Neuronal stem cell (in vitro differentiated cells): ENCODE data around the gene PRRX1. TPM values are rescaled to one million over a fixed set of nuclear protein-coding genes. Genes with fewer than 3 reads are reported as not detected.

Source experiments
- DNase-seq: peaks from one replicate; pipeline ENCODE4 v3.0.0-alpha.2; 2013; ENCODE audit warnings: low spot score
- H2AFZ ChIP-seq: one replicate; pipeline ENCODE4 v1.6.1; 2013; ENCODE audit warnings: mild to moderate bottlenecking, low read length, inconsistent platforms
- H2AK5ac ChIP-seq: 2 replicates; pipeline ENCODE4 v1.6.1; 2013; ENCODE audit warnings: low read depth, mild to moderate bottlenecking, inconsistent platforms, low read length, moderate library complexity, mixed read lengths
- H2BK120ac ChIP-seq: 2 replicates; pipeline ENCODE4 v1.6.1; 2013; ENCODE audit warnings: low read depth, mild to moderate bottlenecking, inconsistent platforms, low read length, moderate library complexity, mixed read lengths
- H2BK12ac ChIP-seq: one replicate; pipeline ENCODE4 v1.6.1; 2013; ENCODE audit warnings: low read length, inconsistent platforms
- H2BK15ac ChIP-seq: 2 replicates; pipeline ENCODE4 v1.6.1; 2013; ENCODE audit warnings: mild to moderate bottlenecking, low read length, inconsistent platforms, mixed read lengths
- H2BK5ac ChIP-seq: one replicate; pipeline ENCODE4 v1.6.1; 2013; ENCODE audit warnings: inconsistent platforms, mild to moderate bottlenecking, low read length, moderate library complexity
- H3K14ac ChIP-seq: one replicate; pipeline ENCODE4 v1.6.1; 2013; ENCODE audit warnings: low read length, inconsistent platforms
- H3K18ac ChIP-seq: 2 replicates; pipeline ENCODE4 v1.6.1; 2013; ENCODE audit warnings: low read length, inconsistent platforms
- H3K23ac ChIP-seq: 2 replicates; pipeline ENCODE4 v1.6.1; 2013; ENCODE audit warnings: low read depth, mild to moderate bottlenecking, mixed read lengths, low read length, inconsistent platforms; ENCODE audit not compliant: poor library complexity
- H3K27ac ChIP-seq: replicated peaks from 3 replicates; pipeline ENCODE4 v1.5.1; 2013; ENCODE audit warnings: low read length, inconsistent platforms
- H3K27me3 ChIP-seq, 3 experiments: 2 replicates each; pipeline ENCODE4 v1.6.1; 2013; ENCODE audit warnings: low read length in 3 of 3, mild to moderate bottlenecking in 2 of 3, inconsistent platforms in 1 of 3, low read depth in 1 of 3, mixed read lengths in 1 of 3, moderate library complexity in 1 of 3; ENCODE audit not compliant: control insufficient read depth in 3 of 3, insufficient read depth in 3 of 3
- H3K36me3 ChIP-seq, 2 donors: replicated peaks in 1 of 2; 2 replicates each; pipeline ENCODE4 v1.6.1; 2013; ENCODE audit warnings: low read length in 2 of 2; ENCODE audit not compliant: control insufficient read depth in 2 of 2, insufficient read depth in 2 of 2
- H3K4ac ChIP-seq: 2 replicates; pipeline ENCODE4 v1.6.1; 2013; ENCODE audit warnings: inconsistent platforms, mild to moderate bottlenecking, low read length, moderate library complexity
- H3K4me1 ChIP-seq, 2 donors: 1 replicate in 1 of 2; 2 replicates in 1 of 2; pipeline ENCODE4 v1.6.1; 2013; ENCODE audit warnings: low read length in 2 of 2, low read depth in 1 of 2; ENCODE audit not compliant: control insufficient read depth in 2 of 2, insufficient read depth in 1 of 2
- H3K4me2 ChIP-seq: one replicate; pipeline ENCODE4 v1.6.1; 2013; ENCODE audit warnings: mild to moderate bottlenecking, low read length, inconsistent platforms; ENCODE audit not compliant: insufficient read depth, poor library complexity, severe bottlenecking
- H3K4me3 ChIP-seq, 2 donors: 2 replicates each; pipeline ENCODE4 v1.5.1; 2013; ENCODE audit warnings: low read length in 2 of 2, mild to moderate bottlenecking in 2 of 2, inconsistent platforms in 1 of 2, moderate library complexity in 1 of 2
- H3K79me1 ChIP-seq: one replicate; pipeline ENCODE4 v1.6.1; 2013; ENCODE audit warnings: low read depth, mild to moderate bottlenecking, inconsistent platforms, low read length, moderate library complexity
- H3K9ac ChIP-seq: one replicate; pipeline ENCODE4 v1.6.1; 2013; ENCODE audit warnings: mild to moderate bottlenecking, low read depth, low read length, inconsistent platforms; ENCODE audit not compliant: poor library complexity
- H3K9me3 ChIP-seq, 2 donors: replicated peaks in 1 of 2; 2 replicates each; pipeline versions ENCODE3 to v1.6.1; 2013; ENCODE audit warnings: low read length in 2 of 2, mild to moderate bottlenecking in 2 of 2, inconsistent platforms in 1 of 2, low read depth in 1 of 2, mixed read lengths in 1 of 2, moderate library complexity in 1 of 2; ENCODE audit not compliant: control insufficient read depth in 2 of 2, insufficient read depth in 1 of 2
- H4K8ac ChIP-seq: one replicate; pipeline ENCODE4 v1.6.1; 2013; ENCODE audit warnings: low read depth, mild to moderate bottlenecking, inconsistent platforms, low read length, moderate library complexity
- H4K91ac ChIP-seq: one replicate; pipeline ENCODE4 v1.6.1; 2013; ENCODE audit warnings: low read length, low read depth, mild to moderate bottlenecking, inconsistent platforms; ENCODE audit not compliant: poor library complexity
- WGBS, 2 donors: extraction: QIAGEN DNeasy Blood & Tissue Kit; methylation state at CpG; one replicate each; pipeline ENCODE4 v1.1.7; 2013; ENCODE audit warnings: missing lambda C conversion rate in 2 of 2, mixed read lengths in 1 of 2; ENCODE audit not compliant: insufficient read length in 2 of 2, insufficient replicate concordance in 1 of 2; ENCODE audit errors: extremely low coverage in 2 of 2; 5-methylcytosine and 5-hydroxymethylcytosine counted together
- polyA plus RNA-seq, 2 experiments: library from polyadenylated mRNA; stranded (reverse); fragments of 200-250 nt; gene quantifications; one replicate each; pipeline ENCODE4 v1.2.3, GENCODE V29; 2013

The PRRX1 gene
- polyA plus RNA-seq (2013, experiment 1 of 2): not detected
- not detected for polyA plus RNA-seq (2013, experiment 2 of 2)

- Histone ChIP-seq H3K79me1 (no peaks in the 10 kb centered on the region), H3K4me1 (peaks cover 11 to 13% of the 10 kb centered on the region in 2 donors), H3K14ac (no peak within 1 kb of the TSS), H3K9ac (peak within 1 kb of the TSS; percentile 36), H4K8ac (no peak within 1 kb of the TSS), H3K36me3 (no peaks in the 10 kb centered on the region), H3K9me3 (peaks cover 1 to 3% of the 10 kb centered on the region in 2 donors), H2AK5ac (no peak within 1 kb of the TSS), H2AFZ (peak within 1 kb of the TSS; percentile 94), H2BK120ac (no peak within 1 kb of the TSS), H2BK15ac (peak within 1 kb of the TSS; percentile 35), H3K4ac (no peak within 1 kb of the TSS), H3K4me3 (peak within 1 kb of the TSS; percentile 31 to 74), H3K27ac (no peak within 1 kb of the TSS), H2BK12ac (no peak within 1 kb of the TSS), H4K91ac (no peak within 1 kb of the TSS), H3K27me3 (peaks cover 49 to 99% (median 99%) of the 10 kb centered on the region in 3 experiments), H3K23ac (no peak within 1 kb of the TSS), H3K4me2 (peak within 1 kb of the TSS; percentile 81), H2BK5ac (no peak within 1 kb of the TSS), H3K18ac (peak within 1 kb of the TSS; percentile 81)
- DNase-seq: no peak
- WGBS, 2 donors: no CpG with 5 or more reads among the region's 56 CpGs
These were observed at the start of gene PRRX1 for GRCh38 chr1:170664093-170664827. Gene PRRX1 (plus strand): TSS chr1:170664131. CDS start chr1:170664219, 88 bp downstream.

- no peak overlapping the region for H3K9ac ChIP-seq
- no peaks in the 10 kb centered on the region for H3K27me3 ChIP-seq
- no peaks in the 10 kb centered on the region for H3K9me3 ChIP-seq
- H3K23ac ChIP-seq: no peak overlapping the region
- no peak overlapping the region for H2BK15ac ChIP-seq
- no peak overlapping the region for H3K18ac ChIP-seq
- H3K36me3 ChIP-seq: no peaks in the 10 kb centered on the region
- no peak overlapping the region for H3K4ac ChIP-seq
- no peak overlapping the region for H2AFZ ChIP-seq
- no peak overlapping the region for H3K14ac ChIP-seq
- H3K4me2 ChIP-seq: no peak overlapping the region
- H3K4me3 ChIP-seq: no peak overlapping the region
- H3K4me1 ChIP-seq: no peaks in the 10 kb centered on the region
- no peak overlapping the region for H2BK120ac ChIP-seq
- H4K91ac ChIP-seq: no peak overlapping the region
- no peaks in the 10 kb centered on the region for H3K79me1 ChIP-seq
- no peak overlapping the region for H2AK5ac ChIP-seq
- H2BK5ac ChIP-seq: no peak overlapping the region
- H3K27ac ChIP-seq: no peak overlapping the region
- no peak for DNase-seq
- no peak overlapping the region for H2BK12ac ChIP-seq
- H4K8ac ChIP-seq: no peak overlapping the region
- WGBS, 2 donors: no CpG with 5 or more reads among the region's 7 CpGs
These were observed 46.2 kb upstream of the PRRX1 start for GRCh38 chr1:170617591-170618330.

- Histone ChIP-seq H4K91ac (no peak overlapping the region), H3K4me2 (no peak overlapping the region), H2AFZ (no peak overlapping the region), H3K27ac (no peak overlapping the region), H3K9me3 (no peaks in the 10 kb centered on the region), H3K4me3 (no peak overlapping the region), H3K9ac (no peak overlapping the region), H2BK12ac (no peak overlapping the region), H3K18ac (no peak overlapping the region), H3K27me3 (no peaks in the 10 kb centered on the region), H2BK120ac (no peak overlapping the region), H4K8ac (no peak overlapping the region), H3K23ac (no peak overlapping the region), H3K14ac (no peak overlapping the region), H3K4me1 (no peaks in the 10 kb centered on the region), H3K36me3 (no peaks in the 10 kb centered on the region), H2BK5ac (no peak overlapping the region), H2AK5ac (no peak overlapping the region), H3K79me1 (no peaks in the 10 kb centered on the region), H2BK15ac (no peak overlapping the region), H3K4ac (no peak overlapping the region)
- WGBS, 2 donors: no CpG with 5 or more reads among the region's 2 CpGs
- DNase-seq: no peak
These were observed 45.5 kb upstream of the PRRX1 start for GRCh38 chr1:170618421-170618820.
